WTC11 (cell line): ENCODE measurements around the gene C1orf167. TPM values are rescaled to one million over a fixed set of nuclear protein-coding genes. Genes with fewer than 3 reads are reported as not detected.

Experiments used
- ATAC-seq: fragments of 200-7000 bp; cut with Tn5 transposase; 2 replicates; pipeline ENCODE4 v1.10.0; 2021; ENCODE audit warnings: mild to moderate bottlenecking, moderate library complexity
- CTCF ChIA-PET: fragments of 300-600 bp; sonication (Branson Sonifier 250); formaldehyde crosslinking; loops from one replicate; lab custom pipeline; 2021; ENCODE audit warnings: antibody characterized with exemption; lab: Charles Lee
- POLR2A ChIA-PET: fragments of 350-600 bp; sonication (Branson Sonifier 250); formaldehyde crosslinking; loops from one replicate; lab custom pipeline; 2021; ENCODE audit warnings: antibody characterized with exemption; lab: Charles Lee
- DNase-seq: peaks from one replicate; pipeline ENCODE4 v3.0.0; 2021; ENCODE audit warnings: low spot score
- H3K27ac Mint-ChIP-seq: 2 replicates; pipeline ENCODE4 v1.8.0; 2021; ENCODE audit warnings: mixed read lengths
- H3K27me3 Mint-ChIP-seq: 2 replicates; pipeline ENCODE4 v1.8.0; 2021; ENCODE audit warnings: low read depth, mild to moderate bottlenecking, moderate library complexity, mixed read lengths
- H3K36me3 Mint-ChIP-seq: 2 replicates; pipeline ENCODE4 v1.8.0; 2021; ENCODE audit warnings: mixed read lengths
- H3K4me1 Mint-ChIP-seq: 2 replicates; pipeline ENCODE4 v1.8.0; 2022; ENCODE audit warnings: mixed read lengths
- H3K4me3 Mint-ChIP-seq: 2 replicates; pipeline ENCODE4 v1.8.0; 2021; ENCODE audit warnings: mild to moderate bottlenecking, moderate library complexity, mixed read lengths
- H3K9me3 Mint-ChIP-seq: 2 replicates; pipeline ENCODE4 v1.8.0; 2021; ENCODE audit warnings: mixed read lengths
- ATF6 ChIP-seq: sonication (generic); formaldehyde crosslinking; IDR thresholded peaks from 2 replicates; pipeline ENCODE4 v1.8.1; 2023; ENCODE audit warnings: mild to moderate bottlenecking, missing genetic modification reagents
- CTCF ChIP-seq: fragments of 200-600 bp; IDR thresholded peaks from 2 replicates; pipeline ENCODE4 v1.8.0; 2022; ENCODE audit warnings: antibody characterized with exemption
- EMX1 ChIP-seq: fragments of 250-450 bp; sonication (Bioruptor Pico); IDR thresholded peaks from 2 replicates; pipeline ENCODE4 v1.8.0; 2021; ENCODE audit warnings: mild to moderate bottlenecking
- FOXJ3 ChIP-seq: sonication (generic); formaldehyde crosslinking; IDR thresholded peaks from 2 replicates; pipeline ENCODE4 v1.9.0; 2021; ENCODE audit warnings: missing genetic modification reagents, mild to moderate bottlenecking, borderline replicate concordance
- FOXK1 ChIP-seq: sonication (generic); formaldehyde crosslinking; IDR thresholded peaks from 2 replicates; pipeline ENCODE4 v1.8.0; 2022; ENCODE audit warnings: mild to moderate bottlenecking, moderate library complexity, missing genetic modification reagents
- IRF2 ChIP-seq: sonication (generic); formaldehyde crosslinking; IDR thresholded peaks from 2 replicates; pipeline ENCODE4 v1.8.0; 2022; ENCODE audit warnings: low read depth, missing genetic modification reagents, borderline replicate concordance
- MXD4 ChIP-seq: fragments of 250-450 bp; sonication (Bioruptor Pico); IDR thresholded peaks from 2 replicates; pipeline ENCODE4 v1.8.0; 2021; ENCODE audit warnings: mild to moderate bottlenecking, moderate library complexity, borderline replicate concordance
- PRDM15 ChIP-seq: sonication (generic); formaldehyde crosslinking; IDR thresholded peaks from 2 replicates; pipeline ENCODE4 v1.8.0; 2022; ENCODE audit warnings: missing genetic modification reagents
- RELA ChIP-seq: sonication (generic); formaldehyde crosslinking; IDR thresholded peaks from 2 replicates; pipeline ENCODE4 v1.8.1; 2022; ENCODE audit warnings: missing genetic modification reagents, mild to moderate bottlenecking, borderline replicate concordance
- SMAD4 ChIP-seq: sonication (generic); formaldehyde crosslinking; IDR thresholded peaks from 2 replicates; pipeline ENCODE4 v1.8.0; 2022; ENCODE audit warnings: mild to moderate bottlenecking, missing genetic modification reagents
- STAT6 ChIP-seq: sonication (generic); formaldehyde crosslinking; conservative IDR thresholded peaks from 2 replicates; pipeline ENCODE4 v1.8.1; 2023; ENCODE audit warnings: mild to moderate bottlenecking, low read depth, missing genetic modification reagents, moderate library complexity
- TCF7 ChIP-seq: sonication (generic); formaldehyde crosslinking; IDR thresholded peaks from 2 replicates; pipeline ENCODE4 v1.8.0; 2022; ENCODE audit warnings: mild to moderate bottlenecking, low read depth, missing genetic modification reagents, moderate library complexity
- USF1 ChIP-seq: sonication (generic); formaldehyde crosslinking; IDR thresholded peaks from 2 replicates; pipeline ENCODE4 v1.8.0; 2022; ENCODE audit warnings: mild to moderate bottlenecking, missing genetic modification reagents
- USF2 ChIP-seq: sonication (generic); formaldehyde crosslinking; IDR thresholded peaks from 2 replicates; pipeline ENCODE4 v1.8.1; 2023; ENCODE audit warnings: mild to moderate bottlenecking, missing genetic modification reagents, moderate library complexity
- ZNF138 ChIP-seq: sonication (generic); formaldehyde crosslinking; conservative IDR thresholded peaks from 2 replicates; pipeline ENCODE4 v1.8.1; 2022; ENCODE audit warnings: mild to moderate bottlenecking, moderate library complexity, missing genetic modification reagents
- ZNF317 ChIP-seq: sonication (generic); formaldehyde crosslinking; IDR thresholded peaks from 2 replicates; pipeline ENCODE4 v1.8.1; 2023; ENCODE audit warnings: low read depth, mild to moderate bottlenecking, moderate library complexity, missing genetic modification reagents, borderline replicate concordance
- ZNF396 ChIP-seq: fragments of 250-450 bp; sonication (Bioruptor Pico); IDR thresholded peaks from 2 replicates; pipeline ENCODE4 v1.8.0; 2021; ENCODE audit warnings: mild to moderate bottlenecking, moderate library complexity, borderline replicate concordance
- ZNF423 ChIP-seq: fragments of 250-450 bp; sonication (Bioruptor Pico); IDR thresholded peaks from 2 replicates; pipeline ENCODE4 v2.1.2; 2022; ENCODE audit warnings: mild to moderate bottlenecking, moderate library complexity
- ZNF425 ChIP-seq: fragments of 250-450 bp; sonication (Bioruptor Pico); conservative IDR thresholded peaks from 2 replicates; pipeline ENCODE4 v1.9.0; 2021; ENCODE audit warnings: mild to moderate bottlenecking
- total RNA-seq: library from RNA; stranded (reverse); gene quantifications from 3 replicates; pipeline ENCODE4 v1.2.3, GENCODE V29; 2021

The C1orf167 gene
- total RNA-seq, 1 experiment from 2014 or later = 1.2 TPM

GRCh38 chr1:11794446-11795237, 32.6 kb downstream of the C1orf167 start:
- Mint-ChIP-seq H3K36me3 (peaks cover 43% of the 10 kb centered on the region), H3K4me1 (no peaks in the 10 kb centered on the region), H3K27me3 (no peaks in the 10 kb centered on the region), H3K27ac (no peak overlapping the region), H3K9me3 (no peaks in the 10 kb centered on the region), H3K4me3 (no peak overlapping the region)
- POLR2A ChIA-PET = no interaction called here
- ATAC-seq = no peak
- no peak for DNase-seq
- CTCF ChIA-PET = interaction anchor here (2.7 kb wide), 1 partner anchor 9 kb away, joined by 21 read pairs; no protein-coding TSS in a partner anchor
- TF ChIP-seq ATF6 (CRISPR knock-in tag) (no peak), ZNF423 (no peak), FOXK1 (CRISPR knock-in tag) (no peak), ZNF138 (CRISPR knock-in tag) (no peak), MXD4 (CRISPR knock-in tag) (no peak), FOXJ3 (CRISPR knock-in tag) (no peak), EMX1 (CRISPR knock-in tag) (no peak), STAT6 (CRISPR knock-in tag) (no peak), TCF7 (CRISPR knock-in tag) (no peak), USF1 (CRISPR knock-in tag) (no peak)

- CTCF ChIA-PET = interaction anchor here (2.7 kb wide), 1 partner anchor 10 kb away, joined by 21 read pairs; no protein-coding TSS in a partner anchor
- H3K27me3 Mint-ChIP-seq = no peaks in the 10 kb centered on the region
- ATAC-seq = no peak
- DNase-seq = no peak
- H3K36me3 Mint-ChIP-seq = peaks cover 46% of the 10 kb centered on the region
- no peaks in the 10 kb centered on the region for H3K9me3 Mint-ChIP-seq
- POLR2A ChIA-PET = no interaction called here
- no peak overlapping the region for H3K27ac Mint-ChIP-seq
- no peak overlapping the region for H3K4me3 Mint-ChIP-seq
- no peaks in the 10 kb centered on the region for H3K4me1 Mint-ChIP-seq
- TF ChIP-seq RELA (CRISPR knock-in tag) = no peak
- TF ChIP-seq SMAD4 (CRISPR knock-in tag) = no peak
- no peak for TF ChIP-seq ZNF425
- no peak for TF ChIP-seq PRDM15 (CRISPR knock-in tag)
- TF ChIP-seq USF2 (CRISPR knock-in tag) = no peak
- no peak for TF ChIP-seq ZNF317 (CRISPR knock-in tag)
- TF ChIP-seq ZNF396 (CRISPR knock-in tag) = no peak
- no peak for TF ChIP-seq CTCF
- no peak for TF ChIP-seq IRF2 (CRISPR knock-in tag)
Observed at GRCh38 chr1:11795238-11795890, 33.4 kb downstream of the C1orf167 start.
